EL (cell line): ENCODE measurements around the gene MEFV.

Experiments used
- DNase-seq: peaks from one replicate; pipeline ENCODE4 v3.0.0-alpha.2; 2016

Gene MEFV

GRCh38 chr16:3268294-3268693, 11.9 kb upstream of the MEFV start:
- no peak for DNase-seq

- DNase-seq, result peak; percentile 59
These were observed 10.6 kb upstream of the MEFV start for GRCh38 chr16:3266873-3267537.

- DNase-seq, result peak; percentile 99
These were observed 8.0 kb upstream of the MEFV start for GRCh38 chr16:3264137-3265036.

- no peak for DNase-seq
These were observed 6.1 kb upstream of the MEFV start for GRCh38 chr16:3262517-3262916.

- no peak for DNase-seq
These were observed 3.4 kb upstream of the MEFV start for GRCh38 chr16:3259836-3260235.

GRCh38 chr16:3256866-3257465, 533 bp upstream of the MEFV start:
- peak; percentile 52 for DNase-seq

GRCh38 chr16:3254309-3254708, 2.1 kb downstream of the MEFV start:
- no peak for DNase-seq

- no peak for DNase-seq
These were observed 3.5 kb downstream of the MEFV start for GRCh38 chr16:3252967-3253366.

GRCh38 chr16:3249451-3249850, 7.0 kb downstream of the MEFV start:
- DNase-seq, result no peak

GRCh38 chr16:3249020-3249419, 7.4 kb downstream of the MEFV start:
- no peak for DNase-seq

- DNase-seq, result no peak
These were observed 7.8 kb downstream of the MEFV start for GRCh38 chr16:3248596-3248995.

GRCh38 chr16:3246876-3247275, 9.6 kb downstream of the MEFV start:
- DNase-seq, result no peak

- DNase-seq, result no peak
These were observed 10.4 kb downstream of the MEFV start for GRCh38 chr16:3246002-3246401.

- DNase-seq, result no peak
These were observed 12.6 kb downstream of the MEFV start for GRCh38 chr16:3243882-3244281.

- DNase-seq, result no peak
These were observed 13.7 kb downstream of the MEFV start for GRCh38 chr16:3242709-3243108.

GRCh38 chr16:3241761-3242160, 14.7 kb downstream of the MEFV start:
- DNase-seq, result no peak

- DNase-seq, result no peak
These were observed 20.4 kb downstream of the MEFV start for GRCh38 chr16:3235856-3236669.

- DNase-seq, result peak; percentile 94
These were observed 21.4 kb downstream of the MEFV start, which contains the start of gene ZNF200 for GRCh38 chr16:3234857-3235561. ZNF200 (minus strand) TSS chr16:3235158; CDS start chr16:3233755, 1,403 bp downstream.

- no peak for DNase-seq
These were observed 21.9 kb downstream of the MEFV start for GRCh38 chr16:3234543-3234856.

GRCh38 chr16:3223913-3224515, 32.4 kb downstream of the MEFV start:
- no peak for DNase-seq

- DNase-seq, result no peak
These were observed 35.6 kb downstream of the MEFV start for GRCh38 chr16:3220839-3221238.

GRCh38 chr16:3216263-3216640, 40.2 kb downstream of the MEFV start:
- no peak for DNase-seq
